SK-N-SH (cell line): ENCODE results near the gene TTC32.

Source experiments
- EP300 ChIP-seq, 2 experiments: IDR thresholded peaks; 2 replicates each; pipeline versions ENCODE4 v1.4.0 to v1.6.1; 2012; ENCODE audit warnings: borderline replicate concordance in 1 of 2, low read depth in 1 of 2, low read length in 1 of 2
- EZH2phosphoT487 ChIP-seq: fragments of 200-600 bp; sonication (generic); IDR thresholded peaks from 2 replicates; pipeline ENCODE4 v1.6.1; 2017; ENCODE audit warnings: low read depth, mixed run types, mild to moderate bottlenecking, antibody characterized with exemption, moderate library complexity, borderline replicate concordance
- FOXJ3 ChIP-seq: sonication (generic); formaldehyde crosslinking; IDR thresholded peaks from 2 replicates; pipeline ENCODE4 v1.5.1; 2020; ENCODE audit warnings: mild to moderate bottlenecking, missing genetic modification reagents
- MEF2A ChIP-seq: IDR thresholded peaks from 2 replicates; pipeline ENCODE4 v1.4.0; 2012; ENCODE audit warnings: low read depth, borderline replicate concordance
- NFIC ChIP-seq: IDR thresholded peaks from 2 replicates; pipeline ENCODE4 v1.4.0; 2012; ENCODE audit warnings: borderline replicate concordance
- NRF1 ChIP-seq: IDR thresholded peaks from 2 replicates; pipeline ENCODE4 v1.6.1; 2012; ENCODE audit warnings: low read depth, mild to moderate bottlenecking, low read length
- PBX3 ChIP-seq: IDR thresholded peaks from 2 replicates; pipeline ENCODE4; 2012
- RCOR1 ChIP-seq: fragments of 150-350 bp; IDR thresholded peaks from 2 replicates; pipeline ENCODE4 v1.6.1; 2017; ENCODE audit warnings: antibody characterized with exemption, low read length
- REST ChIP-seq: IDR thresholded peaks from 2 replicates; pipeline ENCODE4 v1.6.1; 2012; ENCODE audit warnings: mild to moderate bottlenecking, low read depth, low read length, moderate library complexity
- RFX5 ChIP-seq: IDR thresholded peaks from 2 replicates; pipeline ENCODE4 v1.6.1; 2012; ENCODE audit warnings: mild to moderate bottlenecking, improper control_type of control experiment, low read length
- TAF1 ChIP-seq: IDR thresholded peaks from 2 replicates; pipeline ENCODE4 v1.6.1; 2012; ENCODE audit warnings: low read depth, mild to moderate bottlenecking, low read length, moderate library complexity, borderline replicate concordance
- YY1 ChIP-seq: IDR thresholded peaks from 2 replicates; pipeline ENCODE4 v1.4.0; 2012; ENCODE audit warnings: low read depth, mild to moderate bottlenecking
- TF ChIP-seq, protein P1 (sequence below): fragments of 200-600 bp; sonication (generic); IDR thresholded peaks from 2 replicates; pipeline ENCODE4 v1.6.1; 2017; ENCODE audit warnings: antibody characterized with exemption, mild to moderate bottlenecking, moderate library complexity
- TF ChIP-seq, protein P2 (sequence below): IDR thresholded peaks from 2 replicates; pipeline ENCODE4 v1.4.0; 2012; ENCODE audit warnings: low read depth

DNA sequence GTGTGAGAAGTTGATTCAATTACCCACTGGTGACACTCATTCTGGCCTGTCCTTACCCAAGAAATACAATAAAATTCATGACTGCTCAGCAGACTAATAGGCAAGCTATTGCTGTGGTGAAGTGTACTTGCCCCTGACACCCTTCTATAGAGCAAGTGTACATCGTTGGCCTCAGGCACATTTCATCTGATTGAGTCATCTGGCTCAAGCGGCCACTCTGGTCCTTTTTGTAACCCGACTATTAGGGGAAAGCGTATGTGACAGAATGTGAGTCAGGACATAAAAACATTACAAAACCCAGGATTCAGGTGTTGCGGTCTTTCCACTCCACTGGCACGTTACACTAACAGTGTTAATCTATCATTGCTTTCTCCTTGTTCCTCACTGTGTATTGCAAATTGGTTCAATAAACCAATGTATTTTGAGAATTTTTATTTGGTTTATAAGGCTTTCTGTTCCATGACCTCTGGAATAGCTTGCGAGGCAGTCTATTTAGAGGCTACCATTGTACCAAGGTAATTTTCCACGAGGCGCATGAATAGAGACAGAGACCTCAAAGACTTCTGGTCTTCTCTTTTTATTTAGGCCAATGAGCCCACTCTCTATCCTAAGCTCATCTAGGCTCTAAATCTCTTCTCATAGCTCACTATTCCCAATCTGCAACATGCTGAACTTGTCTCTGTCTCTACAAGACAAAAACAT lies 10.2 kb upstream of the TTC32 start:
- TF ChIP-seq REST (no peak), RFX5 (no peak), EP300 (IDR thresholded peaks at IDR 0.05; ENCODE audit: borderline replicate concordance in 1 of 2, low read depth in 1 of 2, low read length in 1 of 2) (no peak), PBX3 (no peak), MEF2A (no peak), NRF1 (no peak), YY1 (no peak), NFIC (no peak), FOXJ3 (CRISPR knock-in tag) (no peak), TAF1 (no peak), EZH2phosphoT487 (no peak), RCOR1 (no peak)
- TF ChIP-seq, protein P1, sequence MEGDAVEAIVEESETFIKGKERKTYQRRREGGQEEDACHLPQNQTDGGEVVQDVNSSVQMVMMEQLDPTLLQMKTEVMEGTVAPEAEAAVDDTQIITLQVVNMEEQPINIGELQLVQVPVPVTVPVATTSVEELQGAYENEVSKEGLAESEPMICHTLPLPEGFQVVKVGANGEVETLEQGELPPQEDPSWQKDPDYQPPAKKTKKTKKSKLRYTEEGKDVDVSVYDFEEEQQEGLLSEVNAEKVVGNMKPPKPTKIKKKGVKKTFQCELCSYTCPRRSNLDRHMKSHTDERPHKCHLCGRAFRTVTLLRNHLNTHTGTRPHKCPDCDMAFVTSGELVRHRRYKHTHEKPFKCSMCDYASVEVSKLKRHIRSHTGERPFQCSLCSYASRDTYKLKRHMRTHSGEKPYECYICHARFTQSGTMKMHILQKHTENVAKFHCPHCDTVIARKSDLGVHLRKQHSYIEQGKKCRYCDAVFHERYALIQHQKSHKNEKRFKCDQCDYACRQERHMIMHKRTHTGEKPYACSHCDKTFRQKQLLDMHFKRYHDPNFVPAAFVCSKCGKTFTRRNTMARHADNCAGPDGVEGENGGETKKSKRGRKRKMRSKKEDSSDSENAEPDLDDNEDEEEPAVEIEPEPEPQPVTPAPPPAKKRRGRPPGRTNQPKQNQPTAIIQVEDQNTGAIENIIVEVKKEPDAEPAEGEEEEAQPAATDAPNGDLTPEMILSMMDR = no peak
- TF ChIP-seq, protein P2, sequence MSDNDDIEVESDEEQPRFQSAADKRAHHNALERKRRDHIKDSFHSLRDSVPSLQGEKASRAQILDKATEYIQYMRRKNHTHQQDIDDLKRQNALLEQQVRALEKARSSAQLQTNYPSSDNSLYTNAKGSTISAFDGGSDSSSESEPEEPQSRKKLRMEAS = no peak
